T-cell (primary cell): ENCODE data around the gene ARL6. TPM values are rescaled to one million over a fixed set of nuclear protein-coding genes. Genes with fewer than 3 reads are reported as not detected.

ENCODE experiments used
- ATAC-seq, 4 experiments: fragments of 200-7000 bp in 3 of 4; fragments of 150-1000 bp in 1 of 4; cut with Tn5 transposase; replicated peaks in 1 of 4; 1 replicate in 3 of 4; 2 replicates in 1 of 4; pipeline ENCODE4 v1.10.0; 2021; ENCODE audit warnings: moderate library complexity in 3 of 4, mild to moderate bottlenecking in 2 of 4, moderate number of reproducible peaks in 1 of 4
- CTCF ChIA-PET, 2 donors: fragments of 300-600 bp; sonication (Branson Sonifier 250); formaldehyde crosslinking; loops; one replicate each; lab custom pipeline; 2022; ENCODE audit warnings: antibody characterized with exemption in 2 of 2; lab: Charles Lee
- POLR2A ChIA-PET, 2 donors: fragments of 300-600 bp; sonication (Branson Sonifier 250); formaldehyde crosslinking; loops; one replicate each; lab custom pipeline; 2022; ENCODE audit warnings: antibody characterized with exemption in 2 of 2; lab: Charles Lee
- DNase-seq, 35 experiments: peaks; one replicate each; pipeline versions ENCODE4 v3.0.0 to v3.0.0-alpha.2; 2013 to 2023
- H3K27ac ChIP-seq: one replicate; pipeline ENCODE4 v1.5.1; 2013; ENCODE audit warnings: low read length
- H3K27me3 ChIP-seq, 2 experiments: replicated peaks in 1 of 2; 1 replicate in 1 of 2; 2 replicates in 1 of 2; pipeline versions ENCODE4 v1.6.1 to v1.7.0; 2013; ENCODE audit warnings: low read length in 1 of 2, mixed read lengths in 1 of 2; ENCODE audit not compliant: control insufficient read depth in 2 of 2, insufficient read depth in 2 of 2; ENCODE audit errors: extremely low read depth in 1 of 2
- H3K36me3 ChIP-seq, 2 donors: 1 replicate in 1 of 2; 2 replicates in 1 of 2; pipeline versions ENCODE4 v1.6.1 to v1.7.0; 2013; ENCODE audit warnings: low read length in 1 of 2; ENCODE audit not compliant: control insufficient read depth in 2 of 2, insufficient read depth in 1 of 2; ENCODE audit errors: extremely low read depth in 1 of 2
- H3K4me1 ChIP-seq, 2 experiments: 1 replicate in 1 of 2; 2 replicates in 1 of 2; pipeline versions ENCODE4 v1.6.1 to v1.7.0; 2013; ENCODE audit warnings: low read length in 2 of 2, mixed read lengths in 1 of 2; ENCODE audit not compliant: insufficient read depth in 2 of 2, control insufficient read depth in 1 of 2; ENCODE audit errors: extremely low read depth in 1 of 2
- H3K4me3 ChIP-seq, 2 donors: 1 replicate in 1 of 2; 2 replicates in 1 of 2; pipeline versions ENCODE4 v1.5.1 to v1.7.0; 2013; ENCODE audit warnings: mild to moderate bottlenecking in 2 of 2, low read length in 1 of 2, moderate library complexity in 1 of 2; ENCODE audit not compliant: control insufficient read depth in 1 of 2; ENCODE audit errors: extremely low read depth in 1 of 2
- H3K9me3 ChIP-seq: 2 replicates; pipeline ENCODE4 v1.7.0; 2013
- H3K27ac Mint-ChIP-seq, 2 donors: one replicate each; pipeline ENCODE4 v1.8.0; 2020 to 2021; ENCODE audit warnings: mild to moderate bottlenecking in 2 of 2, mixed read lengths in 2 of 2
- H3K27me3 Mint-ChIP-seq, 2 donors: one replicate each; pipeline ENCODE4 v1.8.0; 2021 to 2022; ENCODE audit warnings: mixed read lengths in 2 of 2
- H3K36me3 Mint-ChIP-seq: one replicate; pipeline ENCODE4 v1.8.0; 2021; ENCODE audit warnings: mixed read lengths
- H3K4me1 Mint-ChIP-seq, 3 donors: one replicate each; pipeline ENCODE4 v1.8.0; 2020 to 2022; ENCODE audit warnings: mixed read lengths in 3 of 3, mild to moderate bottlenecking in 1 of 3
- H3K4me3 Mint-ChIP-seq, 3 donors: one replicate each; pipeline ENCODE4 v1.8.0; 2020 to 2022; ENCODE audit warnings: mild to moderate bottlenecking in 3 of 3, mixed read lengths in 3 of 3, moderate library complexity in 3 of 3
- H3K9me3 Mint-ChIP-seq, 3 donors: one replicate each; pipeline ENCODE4 v1.8.0; 2020 to 2022; ENCODE audit warnings: mixed read lengths in 3 of 3
- WGBS: methylation state at CpG from one replicate; pipeline ENCODE4 v1.1.5; 2013; ENCODE audit warnings: missing lambda C conversion rate; ENCODE audit not compliant: insufficient coverage; 5-methylcytosine and 5-hydroxymethylcytosine counted together
- total RNA-seq, 35 experiments: library from RNA in 6 of 35; stranded (reverse) in 6 of 35; fragments of 120-200 nt in 1 of 35; gene quantifications; one replicate each; pipeline versions ENCODE4 v1.2.1 to v1.2.4 and lab custom pipeline; 2013 to 2026

The ARL6 gene, protein sequence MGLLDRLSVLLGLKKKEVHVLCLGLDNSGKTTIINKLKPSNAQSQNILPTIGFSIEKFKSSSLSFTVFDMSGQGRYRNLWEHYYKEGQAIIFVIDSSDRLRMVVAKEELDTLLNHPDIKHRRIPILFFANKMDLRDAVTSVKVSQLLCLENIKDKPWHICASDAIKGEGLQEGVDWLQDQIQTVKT
- total RNA-seq (1 to 10 TPM; 3.5 to 4.5 (median 3.9) TPM), total RNA-seq (lab: John Stamatoyannopoulos, UW) (2.5 to 18.0 (median 5.6) reads per million in 29 experiments)
- total RNA-seq (2013): 4.0 TPM

DNA sequence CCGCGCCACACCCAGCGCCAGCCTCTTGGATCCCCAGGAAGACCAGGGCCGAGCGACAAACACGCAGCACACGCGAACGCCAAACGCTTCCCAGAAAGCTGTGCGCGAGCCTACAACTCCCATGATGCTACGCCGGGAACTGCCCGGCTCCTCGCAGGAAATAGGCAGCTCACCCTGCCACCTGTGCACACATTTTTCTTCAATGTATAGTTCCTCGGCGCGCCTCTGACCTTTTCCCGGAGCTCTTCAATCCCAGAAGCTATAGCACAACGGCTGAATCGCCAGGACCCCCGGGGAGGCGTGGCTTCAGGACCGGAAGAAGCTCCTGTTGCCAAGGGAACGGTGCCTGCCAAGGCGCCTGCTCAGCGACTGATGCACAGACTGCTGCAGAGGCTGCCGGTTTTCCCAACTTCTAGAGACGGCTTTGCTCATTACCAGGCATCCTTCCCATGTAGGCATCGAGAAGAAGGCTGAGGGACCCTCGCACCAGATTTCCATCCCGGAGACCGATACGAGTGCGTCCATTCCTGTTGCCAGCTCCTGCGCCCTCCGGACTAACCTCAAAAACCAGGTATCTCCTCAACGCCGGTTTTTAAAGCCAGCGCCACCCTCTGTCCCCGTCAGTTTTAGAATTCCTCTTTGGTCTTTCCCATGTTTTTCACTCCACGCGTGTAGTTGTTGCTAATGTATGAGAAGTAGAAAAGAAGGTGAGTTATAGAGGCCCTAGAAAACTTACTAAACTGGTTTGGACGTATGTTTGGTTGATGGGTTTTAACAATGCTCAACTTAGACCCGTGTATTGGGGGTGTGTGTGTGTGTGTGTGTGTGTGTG lies at the start of gene ARL6:
TSS of gene ARL6 (plus strand) at position 352 of the 832 bp plus-strand sequence. CDS start 3,350 bp downstream, outside the sequence.
- ChIA-PET CTCF (interaction anchor here (0.7 to 1.2 kb wide), 9 partner anchors 11 to 832 kb away, joined by 3 to 6 read pairs (median 3); partner anchors contain the start of genes CPOX (in 1 of the 2) and CRYBG3 (in 1 of the 2)), POLR2A (no interaction called here)
- Mint-ChIP-seq H3K36me3 (peaks cover 9% of the 10 kb centered on the region), H3K4me1 (peaks cover 20 to 36% (median 35%) of the 10 kb centered on the region in 3 donors), H3K27ac (peak within 1 kb of the TSS; percentile 93 to 98), H3K4me3 (peak within 1 kb of the TSS; percentile 98 to 99 (median 99)), H3K27me3 (no peaks in the 10 kb centered on the region), H3K9me3 (no peaks in the 10 kb centered on the region)
- Histone ChIP-seq H3K4me3 (peak within 1 kb of the TSS; percentile 70 to 98), H3K27ac (peak within 1 kb of the TSS; percentile 48), H3K9me3 (no peaks in the 10 kb centered on the region), H3K4me1 (peaks cover 6 to 7% of the 10 kb centered on the region in 2 experiments), H3K27me3 (no peaks in the 10 kb centered on the region), H3K36me3 (no peaks in the 10 kb centered on the region)
- under 1% methylated on average over 39 of the region's 46 CpGs for WGBS
- DNase-seq (peak; percentile 21 to 78 (median 58)), ATAC-seq (peak; percentile 92 to 93 (median 92))

DNA sequence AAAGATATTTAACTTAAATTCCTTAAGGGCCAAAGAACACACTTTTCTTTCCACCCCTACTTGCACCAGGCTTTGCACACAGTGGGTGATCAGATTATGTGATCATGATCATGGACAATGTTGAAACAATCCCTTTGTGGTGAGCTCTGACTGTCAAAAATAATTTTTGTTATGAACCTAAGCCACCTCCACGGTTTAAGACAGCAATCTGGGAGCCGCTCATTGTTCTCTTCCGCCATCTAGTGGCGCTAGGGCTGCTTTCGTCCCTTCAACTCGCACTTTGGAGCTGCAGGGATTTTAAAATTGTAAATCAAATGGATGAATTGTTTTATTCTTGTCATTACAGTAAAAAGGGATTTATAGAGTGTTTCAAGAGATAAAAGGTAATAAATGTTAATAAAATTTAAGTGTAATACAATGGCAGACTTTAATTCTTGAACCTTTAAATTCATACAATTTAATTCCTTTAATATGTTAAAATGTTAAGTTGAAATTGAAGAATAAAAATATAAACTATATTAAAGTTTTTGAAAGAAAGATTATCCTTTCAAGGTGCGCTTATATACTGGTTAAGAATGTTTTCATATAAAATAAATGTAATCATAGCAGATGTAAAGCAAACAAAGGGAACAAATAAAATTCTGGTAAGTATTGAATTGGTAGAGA lies 45.3 kb upstream of the ARL6 start:
- no peaks in the 10 kb centered on the region for H3K27me3 ChIP-seq
- Mint-ChIP-seq H3K4me1 (peaks cover 0 to 3% (median 0%) of the 10 kb centered on the region in 3 donors), H3K36me3 (no peaks in the 10 kb centered on the region), H3K27me3 (peaks cover 2 to 3% of the 10 kb centered on the region in 2 donors), H3K9me3 (no peaks in the 10 kb centered on the region), H3K27ac (no peak overlapping the region), H3K4me3 (peak overlapping the region in 1 of 3 donors; percentile 13)
- no peaks in the 10 kb centered on the region for H3K4me1 ChIP-seq
- H3K4me3 ChIP-seq: no peak overlapping the region
- no peak overlapping the region for H3K27ac ChIP-seq
- POLR2A ChIA-PET: no interaction called here
- H3K36me3 ChIP-seq: no peaks in the 10 kb centered on the region
- CTCF ChIA-PET: interaction anchor here in 1 of 2 donors (0.6 to 1.1 kb wide), 9 partner anchors 9 to 1076 kb away, joined by 3 to 6 read pairs (median 4); partner anchors contain the start of gene ARL6
- no peaks in the 10 kb centered on the region for H3K9me3 ChIP-seq
- DNase-seq: peak; percentile 11 to 79 (median 50)
- no CpG with 5 or more reads among the region's 7 CpGs for WGBS
- ATAC-seq: peak; percentile 76 to 94 (median 84)

DNA sequence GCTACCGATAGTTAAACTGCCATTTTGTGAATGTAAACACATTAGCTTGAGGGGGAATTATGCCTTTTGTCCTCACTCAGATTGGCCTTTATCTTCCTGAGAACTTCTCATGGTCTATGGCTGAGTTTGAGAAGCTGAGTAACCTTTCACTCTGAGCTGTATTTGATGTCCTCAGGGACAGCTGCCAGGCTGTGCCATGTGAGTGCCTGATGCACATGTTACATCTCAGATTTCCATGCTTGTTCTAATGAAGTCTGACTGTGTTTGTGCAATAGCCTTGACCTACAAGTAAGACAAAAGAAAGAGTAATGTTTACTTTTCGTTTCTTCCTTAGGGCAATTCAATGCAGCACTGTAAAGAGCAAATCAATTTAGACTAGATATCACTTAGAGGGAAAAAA lies 44.1 kb upstream of the ARL6 start:
- no peak overlapping the region for H3K4me3 ChIP-seq

DNA sequence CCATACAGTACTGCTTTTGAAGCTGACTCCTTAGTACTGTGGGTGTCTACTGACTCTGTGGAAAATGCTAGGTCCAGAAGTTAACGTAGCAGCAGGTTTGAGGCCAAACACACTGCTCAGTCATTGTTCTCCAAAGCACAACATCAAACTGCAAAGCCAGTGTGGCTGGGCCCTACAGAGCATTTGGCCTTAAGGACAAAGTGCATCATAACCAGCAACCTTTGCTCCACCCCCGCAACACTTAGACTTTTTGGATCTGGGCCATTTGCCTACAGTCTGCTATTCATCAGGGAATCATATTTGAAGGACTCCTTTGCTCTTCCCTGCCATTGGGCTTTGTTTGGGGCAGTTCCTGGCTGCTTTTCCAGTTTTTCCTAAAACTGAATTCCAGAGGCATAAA lies 43.1 kb upstream of the ARL6 start:
- no peak overlapping the region for H3K4me3 Mint-ChIP-seq
- no peak for DNase-seq
- H3K4me1 ChIP-seq: no peaks in the 10 kb centered on the region
- H3K9me3 Mint-ChIP-seq: no peaks in the 10 kb centered on the region
- no peaks in the 10 kb centered on the region for H3K27me3 ChIP-seq
- H3K4me3 ChIP-seq: no peak overlapping the region
- ChIA-PET POLR2A (no interaction called here), CTCF (no interaction called here)
- no peak for ATAC-seq
- no peak overlapping the region for H3K27ac ChIP-seq
- peaks cover 0 to 3% (median 0%) of the 10 kb centered on the region in 3 donors for H3K4me1 Mint-ChIP-seq
- 93% methylated on average over 2 of the region's 2 CpGs for WGBS
- H3K36me3 Mint-ChIP-seq: no peaks in the 10 kb centered on the region
- peaks cover 0 to 10% of the 10 kb centered on the region in 2 donors for H3K27me3 Mint-ChIP-seq
- H3K36me3 ChIP-seq: no peaks in the 10 kb centered on the region
- H3K27ac Mint-ChIP-seq: no peak overlapping the region
- H3K9me3 ChIP-seq: no peaks in the 10 kb centered on the region

More for the DNA sequence above, 44.1 kb upstream of the ARL6 start:
- H3K27me3 ChIP-seq: no peaks in the 10 kb centered on the region
- ChIA-PET CTCF (interaction anchor here in 1 of 2 donors (1.1 kb wide), 1 partner anchor 10 kb away, joined by 4 read pairs; no protein-coding TSS in a partner anchor), POLR2A (no interaction called here)
- Mint-ChIP-seq H3K4me1 (peaks cover 0 to 3% (median 0%) of the 10 kb centered on the region in 3 donors), H3K9me3 (no peaks in the 10 kb centered on the region), H3K4me3 (no peak overlapping the region), H3K27me3 (peaks cover 2 to 8% of the 10 kb centered on the region in 2 donors), H3K36me3 (no peaks in the 10 kb centered on the region), H3K27ac (no peak overlapping the region)
- H3K27ac ChIP-seq: no peak overlapping the region
- no peaks in the 10 kb centered on the region for H3K9me3 ChIP-seq
- ATAC-seq (no peak), DNase-seq (no peak)
- H3K4me1 ChIP-seq: no peaks in the 10 kb centered on the region
- no peaks in the 10 kb centered on the region for H3K36me3 ChIP-seq
- WGBS: no CpG with 5 or more reads among the region's 2 CpGs

DNA sequence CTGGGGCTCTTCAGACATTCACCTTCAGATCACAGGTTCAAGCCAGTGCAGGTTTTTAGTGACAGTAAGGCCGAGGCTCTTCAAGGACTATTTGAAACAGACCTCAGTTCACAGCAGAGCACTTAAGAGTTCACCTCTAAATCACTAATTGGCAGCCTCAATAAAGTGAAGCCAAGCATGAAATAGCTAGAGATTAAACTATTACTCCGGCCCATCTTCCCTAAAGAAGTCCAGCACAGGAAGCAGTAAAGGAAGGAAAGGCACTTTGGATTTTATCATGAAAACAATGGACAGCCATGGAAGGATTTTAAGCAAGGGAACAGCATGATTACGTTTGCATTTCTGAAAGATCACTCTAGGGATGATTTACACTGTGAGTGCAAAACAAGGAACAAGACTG lies 27.6 kb upstream of the ARL6 start:
- 0% methylated on average over 1 of the region's 3 CpGs for WGBS
- CTCF ChIA-PET: interaction anchor here in 1 of 2 donors (1.3 kb wide), 1 partner anchor 13 kb away, joined by 4 read pairs; no protein-coding TSS in a partner anchor
- Histone ChIP-seq H3K27ac (no peak overlapping the region), H3K9me3 (no peaks in the 10 kb centered on the region), H3K4me3 (no peak overlapping the region), H3K4me1 (no peaks in the 10 kb centered on the region), H3K36me3 (no peaks in the 10 kb centered on the region), H3K27me3 (no peaks in the 10 kb centered on the region)
- Mint-ChIP-seq H3K27me3 (peaks cover 4 to 35% of the 10 kb centered on the region in 2 donors), H3K4me1 (no peaks in the 10 kb centered on the region), H3K4me3 (no peak overlapping the region), H3K9me3 (no peaks in the 10 kb centered on the region), H3K36me3 (no peaks in the 10 kb centered on the region), H3K27ac (no peak overlapping the region)
- DNase-seq: no peak
- ATAC-seq: no peak
- POLR2A ChIA-PET: no interaction called here

DNA sequence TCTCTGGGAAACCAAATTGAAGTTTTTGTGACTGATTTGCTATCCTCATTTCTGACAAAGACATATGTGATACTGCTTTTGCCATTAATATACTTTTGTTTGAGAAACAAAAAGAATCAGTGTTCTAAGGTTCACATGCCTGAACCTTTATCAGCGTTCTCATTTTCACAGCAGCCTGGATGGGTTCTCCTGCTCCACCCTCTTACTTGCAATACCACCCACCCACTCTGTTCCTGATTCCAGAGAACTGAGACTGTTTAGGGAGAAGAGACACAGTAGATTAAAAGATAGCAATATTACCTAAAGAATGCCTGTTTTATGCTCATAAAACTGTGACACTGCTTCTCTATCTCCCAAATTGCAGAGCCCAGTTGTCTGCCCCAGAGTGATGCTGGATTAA lies 25.8 kb upstream of the ARL6 start:
- Histone ChIP-seq H3K4me1 (no peaks in the 10 kb centered on the region), H3K9me3 (no peaks in the 10 kb centered on the region), H3K27me3 (no peaks in the 10 kb centered on the region), H3K36me3 (no peaks in the 10 kb centered on the region), H3K27ac (no peak overlapping the region), H3K4me3 (no peak overlapping the region)
- Mint-ChIP-seq H3K9me3 (no peaks in the 10 kb centered on the region), H3K27ac (no peak overlapping the region), H3K4me1 (no peaks in the 10 kb centered on the region), H3K27me3 (peaks cover 0 to 33% of the 10 kb centered on the region in 2 donors), H3K36me3 (no peaks in the 10 kb centered on the region), H3K4me3 (no peak overlapping the region)
- ATAC-seq (no peak), DNase-seq (no peak)
- ChIA-PET POLR2A (no interaction called here), CTCF (interaction anchor here in 1 of 2 donors (0.6 kb wide), 1 partner anchor 57 kb away, joined by 3 read pairs; no protein-coding TSS in a partner anchor)
- WGBS: no CpG with 5 or more reads among the region's 1 CpG
